ENCODE results near the gene DKK3.

Gene DKK3

GRCh38 chr11:12009617-12010321 lies 1.3 kb upstream of the DKK3 start:
- H3K4me3 ChIP-seq (ENCODE audit: low read length) = peak overlapping the region; percentile 67
- H3K27ac ChIP-seq (ENCODE audit: low read length) = no peak overlapping the region
- H3K36me3 ChIP-seq (ENCODE audit: insufficient read depth, low read depth, low read length) = no peaks in the 10 kb centered on the region; the same call in 1 of the 2 replicates
- H3K4me1 ChIP-seq (ENCODE audit: insufficient read depth, low read length) = 0 out of 2 replicates have a peak, but pooled peaks cover 15% of the 10 kb centered on the region
- no peaks in the 10 kb centered on the region for H3K9me3 ChIP-seq (ENCODE audit: insufficient read depth, low read depth, low read length)
- H3K9ac ChIP-seq (ENCODE audit: low read depth, low read length) = peak overlapping the region; percentile 57; the same call in 1 of the 2 replicates
- H3K27me3 ChIP-seq (ENCODE audit: insufficient read depth, low read length) = peaks cover 33% of the 10 kb centered on the region

- peaks cover 33% of the 10 kb centered on the region for H3K27me3 ChIP-seq (ENCODE audit: insufficient read depth, low read length)
- no peak overlapping the region for H3K27ac ChIP-seq (ENCODE audit: low read length)
These were observed 577 bp upstream of the DKK3 start for GRCh38 chr11:12008790-12009616.

GRCh38 chr11:12007230-12007593 lies 1.2 kb downstream of the DKK3 start:
- H3K27ac ChIP-seq (ENCODE audit: low read length) = no peak overlapping the region
- no peak overlapping the region for H3K9ac ChIP-seq (ENCODE audit: low read depth, low read length)
- peaks cover 33% of the 10 kb centered on the region for H3K27me3 ChIP-seq (ENCODE audit: insufficient read depth, low read length)
- H3K9me3 ChIP-seq (ENCODE audit: insufficient read depth, low read depth, low read length) = no peaks in the 10 kb centered on the region
- 0 out of 2 replicates have a peak, but pooled peaks cover 11% of the 10 kb centered on the region for H3K4me1 ChIP-seq (ENCODE audit: insufficient read depth, low read length)
- peak overlapping the region; percentile 74; the same call in 1 of the 2 replicates for H3K4me3 ChIP-seq (ENCODE audit: low read length)
- peaks cover 4% of the 10 kb centered on the region; the same call in 1 of the 2 replicates for H3K36me3 ChIP-seq (ENCODE audit: insufficient read depth, low read depth, low read length)

More at GRCh38 chr11:12008790-12009616, 577 bp upstream of the DKK3 start:
- H3K9ac ChIP-seq (ENCODE audit: low read depth, low read length) = peak overlapping the region; percentile 57; the same call in 1 of the 2 replicates
- 0 out of 2 replicates have a peak, but pooled peaks cover 15% of the 10 kb centered on the region for H3K4me1 ChIP-seq (ENCODE audit: insufficient read depth, low read length)
- no peaks in the 10 kb centered on the region for H3K9me3 ChIP-seq (ENCODE audit: insufficient read depth, low read depth, low read length)
- H3K36me3 ChIP-seq (ENCODE audit: insufficient read depth, low read depth, low read length) = no peaks in the 10 kb centered on the region; the same call in 1 of the 2 replicates
- H3K4me3 ChIP-seq (ENCODE audit: low read length) = peak overlapping the region; percentile 81

DNA sequence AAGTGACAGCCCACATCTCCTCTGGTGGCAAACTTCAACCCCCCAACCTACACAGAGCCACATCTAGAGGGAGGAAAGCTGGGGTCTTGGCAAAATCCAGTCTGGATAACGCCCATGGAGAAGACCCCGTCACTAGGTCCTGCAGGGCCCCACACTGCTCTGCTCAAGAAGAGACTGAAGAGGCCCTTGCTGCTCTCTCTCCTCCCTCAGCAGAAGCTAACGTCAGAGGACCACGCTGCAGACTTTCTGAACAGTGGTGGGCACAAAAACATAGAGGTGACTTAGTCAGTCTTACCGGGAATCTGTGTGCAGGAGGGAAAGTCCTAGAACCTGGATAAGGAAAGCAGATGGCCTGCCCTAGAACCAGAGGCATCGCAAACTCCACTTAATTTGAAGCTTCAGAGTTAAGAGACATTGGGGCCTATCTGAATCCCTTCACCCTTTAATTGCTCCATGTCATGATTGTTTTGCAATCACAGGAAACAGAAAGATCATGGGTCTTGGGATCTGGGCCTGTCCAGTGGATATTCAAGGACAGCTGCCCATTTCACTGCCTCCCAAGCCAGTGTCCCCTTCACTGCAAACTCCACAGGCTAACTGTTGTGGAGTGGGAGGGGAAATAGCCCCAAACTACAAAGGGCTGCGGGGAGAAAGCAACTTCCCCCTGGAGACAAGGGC lies 1.7 kb downstream of the DKK3 start:
- H3K9ac ChIP-seq (ENCODE audit: low read depth, low read length) = no peak overlapping the region
- peaks cover 9% of the 10 kb centered on the region for H3K36me3 ChIP-seq (ENCODE audit: insufficient read depth, low read depth, low read length)
- H3K4me1 ChIP-seq (ENCODE audit: insufficient read depth, low read length) = 0 out of 2 replicates have a peak, but pooled peaks cover 11% of the 10 kb centered on the region
- H3K27ac ChIP-seq (ENCODE audit: low read length) = no peak overlapping the region
- H3K9me3 ChIP-seq (ENCODE audit: insufficient read depth, low read depth, low read length) = no peaks in the 10 kb centered on the region
- peaks cover 33% of the 10 kb centered on the region for H3K27me3 ChIP-seq (ENCODE audit: insufficient read depth, low read length)
- H3K4me3 ChIP-seq (ENCODE audit: low read length) = no peak overlapping the region

- no peak overlapping the region for H3K27ac ChIP-seq (ENCODE audit: low read length)
These were observed 3.0 kb downstream of the DKK3 start for GRCh38 chr11:12005476-12005875.

DNA sequence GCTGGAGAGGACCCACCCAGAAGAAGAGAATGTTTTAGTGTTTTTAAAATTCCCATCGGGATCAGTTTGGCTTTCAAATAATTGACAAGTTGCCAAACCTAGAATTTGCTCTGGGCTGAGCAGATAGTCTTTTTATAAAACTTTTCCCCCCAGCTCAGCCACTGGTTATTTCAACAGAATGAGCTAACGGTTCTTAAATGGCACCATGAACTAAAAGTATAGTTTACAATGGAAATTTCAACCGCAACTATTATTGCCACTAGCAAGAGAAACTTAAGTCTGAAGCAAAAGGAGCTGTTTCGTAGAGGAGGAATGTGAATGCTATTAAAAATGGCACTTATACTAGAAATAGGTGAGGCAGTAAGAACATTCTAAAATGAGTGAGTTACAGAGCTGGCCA lies 3.4 kb downstream of the DKK3 start:
- Histone ChIP-seq H3K4me1 (ENCODE audit: insufficient read depth, low read length) (0 out of 2 replicates have a peak, but pooled peaks cover 11% of the 10 kb centered on the region), H3K4me3 (ENCODE audit: low read length) (no peak overlapping the region), H3K9me3 (ENCODE audit: insufficient read depth, low read depth, low read length) (no peaks in the 10 kb centered on the region), H3K27ac (ENCODE audit: low read length) (no peak overlapping the region), H3K36me3 (ENCODE audit: insufficient read depth, low read depth, low read length) (peaks cover 19% of the 10 kb centered on the region), H3K27me3 (ENCODE audit: insufficient read depth, low read length) (peaks cover 23% of the 10 kb centered on the region), H3K9ac (ENCODE audit: low read depth, low read length) (no peak overlapping the region)

More at GRCh38 chr11:12005476-12005875, 3.0 kb downstream of the DKK3 start:
- no peak overlapping the region for H3K9ac ChIP-seq (ENCODE audit: low read depth, low read length)
- 0 out of 2 replicates have a peak, but pooled peaks cover 11% of the 10 kb centered on the region for H3K4me1 ChIP-seq (ENCODE audit: insufficient read depth, low read length)
- no peak overlapping the region for H3K4me3 ChIP-seq (ENCODE audit: low read length)
- peaks cover 19% of the 10 kb centered on the region for H3K36me3 ChIP-seq (ENCODE audit: insufficient read depth, low read depth, low read length)
- peaks cover 27% of the 10 kb centered on the region for H3K27me3 ChIP-seq (ENCODE audit: insufficient read depth, low read length)
- H3K9me3 ChIP-seq (ENCODE audit: insufficient read depth, low read depth, low read length) = no peaks in the 10 kb centered on the region

DNA sequence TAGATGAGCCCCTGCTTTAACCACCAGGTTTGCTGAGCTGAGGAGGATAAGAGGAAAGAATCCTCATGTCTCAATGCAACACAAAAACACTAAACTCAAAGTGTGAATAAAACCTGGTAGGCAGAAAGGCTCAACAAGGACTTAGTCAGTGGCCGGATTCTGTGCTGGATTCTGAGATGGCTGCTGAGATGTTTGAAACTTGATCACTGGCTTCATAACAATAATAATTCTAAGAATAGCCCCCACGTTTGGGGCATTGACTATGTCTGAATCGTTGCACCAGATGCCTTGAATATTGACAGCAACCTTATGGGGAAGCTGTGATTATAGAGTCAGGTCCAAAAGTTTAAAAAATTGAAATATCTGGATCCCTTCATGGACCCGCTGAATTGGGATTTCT lies 4.6 kb downstream of the DKK3 start:
- Histone ChIP-seq H3K36me3 (ENCODE audit: insufficient read depth, low read depth, low read length) (peaks cover 25% of the 10 kb centered on the region), H3K4me1 (ENCODE audit: insufficient read depth, low read length) (0 out of 2 replicates have a peak, but pooled peaks cover 7% of the 10 kb centered on the region), H3K27me3 (ENCODE audit: insufficient read depth, low read length) (peaks cover 18% of the 10 kb centered on the region), H3K27ac (ENCODE audit: low read length) (no peak overlapping the region), H3K4me3 (ENCODE audit: low read length) (no peak overlapping the region), H3K9ac (ENCODE audit: low read depth, low read length) (no peak overlapping the region), H3K9me3 (ENCODE audit: insufficient read depth, low read depth, low read length) (no peaks in the 10 kb centered on the region)

DNA sequence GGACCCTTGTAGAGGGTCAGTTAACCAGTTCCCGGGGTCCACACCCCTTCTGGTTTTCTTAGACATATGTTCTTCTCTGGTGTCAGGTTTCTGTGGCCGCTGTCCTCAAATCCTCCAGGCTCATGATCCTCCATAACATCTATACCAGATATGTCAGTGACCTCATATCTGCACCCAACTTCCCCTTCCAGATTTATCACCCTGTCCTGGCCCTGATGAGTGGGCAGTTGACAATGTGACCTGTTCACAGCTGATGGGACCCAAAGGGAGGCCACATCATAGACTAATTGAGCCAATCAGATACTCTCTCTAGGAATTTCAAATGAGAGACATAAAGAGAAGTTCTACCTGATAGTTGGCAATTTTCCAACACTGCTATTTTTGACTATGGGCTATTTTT lies 5.1 kb downstream of the DKK3 start:
- peaks cover 30% of the 10 kb centered on the region for H3K36me3 ChIP-seq (ENCODE audit: insufficient read depth, low read depth, low read length)
- H3K4me1 ChIP-seq (ENCODE audit: insufficient read depth, low read length) = 0 out of 2 replicates have a peak, but pooled peaks cover 7% of the 10 kb centered on the region
- H3K9ac ChIP-seq (ENCODE audit: low read depth, low read length) = no peak overlapping the region
- H3K4me3 ChIP-seq (ENCODE audit: low read length) = no peak overlapping the region
- no peaks in the 10 kb centered on the region for H3K9me3 ChIP-seq (ENCODE audit: insufficient read depth, low read depth, low read length)
- no peak overlapping the region for H3K27ac ChIP-seq (ENCODE audit: low read length)
- peaks cover 18% of the 10 kb centered on the region for H3K27me3 ChIP-seq (ENCODE audit: insufficient read depth, low read length)

GRCh38 chr11:12001186-12001585 lies 7.2 kb downstream of the DKK3 start:
- H3K4me1 ChIP-seq (ENCODE audit: insufficient read depth, low read length) = no peaks in the 10 kb centered on the region
- H3K9ac ChIP-seq (ENCODE audit: low read depth, low read length) = no peak overlapping the region
- no peaks in the 10 kb centered on the region for H3K9me3 ChIP-seq (ENCODE audit: insufficient read depth, low read depth, low read length)
- no peak overlapping the region for H3K27ac ChIP-seq (ENCODE audit: low read length)
- H3K4me3 ChIP-seq (ENCODE audit: low read length) = no peak overlapping the region
- no peaks in the 10 kb centered on the region for H3K27me3 ChIP-seq (ENCODE audit: insufficient read depth, low read length)
- peaks cover 51% of the 10 kb centered on the region for H3K36me3 ChIP-seq (ENCODE audit: insufficient read depth, low read depth, low read length)

DNA sequence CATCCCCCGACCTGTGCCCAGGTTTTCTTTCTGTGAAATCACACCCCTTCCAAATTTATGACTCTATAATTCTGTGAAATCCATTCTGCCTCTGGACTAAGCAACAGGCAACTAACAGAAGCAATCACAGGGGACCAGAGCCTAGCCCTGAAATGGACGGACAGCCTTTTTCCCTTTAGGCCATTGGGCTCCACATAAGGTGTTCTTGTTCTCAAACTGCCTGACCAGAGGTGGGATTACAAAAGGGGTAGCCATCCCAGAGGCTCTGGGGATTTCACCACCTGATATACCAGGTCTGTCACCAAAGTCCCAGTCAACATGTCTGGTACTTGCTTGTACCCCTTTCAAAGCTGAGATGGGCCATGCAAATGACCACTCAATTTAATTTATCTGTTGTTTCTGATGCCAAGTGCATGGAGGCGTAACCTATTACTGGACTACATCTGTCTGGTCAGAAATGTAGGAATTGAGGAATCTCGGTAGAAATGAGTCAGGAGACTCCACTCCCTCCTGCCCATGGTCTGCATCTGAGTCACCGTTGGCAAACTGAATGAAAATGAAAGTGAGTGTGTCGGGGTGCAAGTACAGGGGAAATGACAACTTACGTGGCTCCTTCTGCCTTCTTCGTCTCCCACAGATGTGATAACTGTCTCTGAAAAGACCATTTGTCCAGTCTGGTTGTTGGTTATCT lies 10.2 kb downstream of the DKK3 start:
- H3K9me3 ChIP-seq (ENCODE audit: insufficient read depth, low read depth, low read length) = no peaks in the 10 kb centered on the region
- H3K9ac ChIP-seq (ENCODE audit: low read depth, low read length) = no peak overlapping the region
- peaks cover 63% of the 10 kb centered on the region for H3K36me3 ChIP-seq (ENCODE audit: insufficient read depth, low read depth, low read length)
- H3K27ac ChIP-seq (ENCODE audit: low read length) = no peak overlapping the region
- H3K27me3 ChIP-seq (ENCODE audit: insufficient read depth, low read length) = no peaks in the 10 kb centered on the region
- H3K4me1 ChIP-seq (ENCODE audit: insufficient read depth, low read length) = no peaks in the 10 kb centered on the region
- no peak overlapping the region for H3K4me3 ChIP-seq (ENCODE audit: low read length)

DNA sequence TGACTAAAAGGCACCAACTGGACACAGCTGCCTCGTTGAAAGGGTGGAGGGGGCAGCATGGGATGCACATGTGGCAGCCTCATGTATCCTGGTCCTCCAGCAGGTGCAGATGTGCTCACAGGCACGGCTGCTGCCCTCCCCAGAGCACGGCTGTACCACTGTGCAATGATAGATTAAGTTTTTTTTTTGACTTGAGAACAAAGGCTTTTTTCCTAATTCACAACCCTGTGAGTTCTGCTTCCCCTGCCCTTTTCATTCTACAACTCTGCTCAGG lies 11.4 kb downstream of the DKK3 start:
- Histone ChIP-seq H3K27me3 (ENCODE audit: insufficient read depth, low read length) (no peaks in the 10 kb centered on the region), H3K9ac (ENCODE audit: low read depth, low read length) (no peak overlapping the region), H3K4me1 (ENCODE audit: insufficient read depth, low read length) (no peaks in the 10 kb centered on the region), H3K36me3 (ENCODE audit: insufficient read depth, low read depth, low read length) (peaks cover 57% of the 10 kb centered on the region), H3K4me3 (ENCODE audit: low read length) (no peak overlapping the region), H3K27ac (ENCODE audit: low read length) (no peak overlapping the region), H3K9me3 (ENCODE audit: insufficient read depth, low read depth, low read length) (no peaks in the 10 kb centered on the region)

All from iPS-20b (cell line).